Cortex of kidney (tissue), 1 donor: ENCODE data around the gene MSRB3.
A peak's percentile ranks its signal among the peaks of the same experiment; 100 is the strongest.
"Not testable (repeated sequence)": the region's sequence is repeated elsewhere in the genome, so short reads cannot be mapped to it uniquely, and the experiment has no call there.

Experiments used
- DNase-seq: peaks from one replicate; lab custom pipeline; 2025; lab: John Stamatoyannopoulos, UW

Gene MSRB3

DNA sequence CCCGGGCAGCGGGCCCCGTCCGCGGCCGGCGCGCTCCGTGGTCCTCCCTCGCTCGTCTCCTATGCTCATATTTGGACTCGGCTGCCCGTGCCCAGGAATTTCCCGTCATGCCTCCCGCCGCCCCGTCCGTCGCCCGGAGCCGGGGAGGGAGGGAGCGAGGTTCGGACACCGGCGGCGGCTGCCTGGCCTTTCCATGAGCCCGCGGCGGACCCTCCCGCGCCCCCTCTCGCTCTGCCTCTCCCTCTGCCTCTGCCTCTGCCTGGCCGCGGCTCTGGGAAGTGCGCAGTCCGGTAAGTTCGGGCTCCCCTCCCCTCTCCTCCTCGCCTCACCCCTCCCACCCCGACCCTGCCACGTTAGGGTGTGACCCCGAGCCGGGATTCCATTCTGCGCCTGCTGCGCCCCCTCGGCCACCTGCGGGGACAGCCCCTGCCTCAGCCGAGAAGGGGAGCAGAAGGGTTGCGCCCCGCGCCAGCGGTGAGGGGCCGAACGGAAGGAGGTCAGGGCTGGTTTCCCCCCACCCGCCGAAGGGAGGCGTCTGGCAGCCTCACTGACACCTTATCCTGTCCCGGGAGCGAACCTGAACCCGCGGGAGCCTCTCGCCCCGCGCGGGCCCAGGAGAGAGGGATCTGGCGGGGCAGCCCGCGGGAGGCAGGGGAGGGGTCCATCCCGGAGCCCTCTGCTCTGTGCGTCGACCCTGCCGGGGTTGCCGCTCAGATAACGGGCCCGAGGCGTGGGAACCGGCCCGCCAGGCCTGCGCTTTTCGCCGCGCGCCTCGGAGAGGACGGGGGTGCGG, at the start of gene MSRB3:
Gene MSRB3, plus strand, starts transcription at position 108 of the 793 bp plus-strand sequence. CDS start 29,897 bp downstream, outside the sequence.
- peak; percentile 10 for DNase-seq

DNA sequence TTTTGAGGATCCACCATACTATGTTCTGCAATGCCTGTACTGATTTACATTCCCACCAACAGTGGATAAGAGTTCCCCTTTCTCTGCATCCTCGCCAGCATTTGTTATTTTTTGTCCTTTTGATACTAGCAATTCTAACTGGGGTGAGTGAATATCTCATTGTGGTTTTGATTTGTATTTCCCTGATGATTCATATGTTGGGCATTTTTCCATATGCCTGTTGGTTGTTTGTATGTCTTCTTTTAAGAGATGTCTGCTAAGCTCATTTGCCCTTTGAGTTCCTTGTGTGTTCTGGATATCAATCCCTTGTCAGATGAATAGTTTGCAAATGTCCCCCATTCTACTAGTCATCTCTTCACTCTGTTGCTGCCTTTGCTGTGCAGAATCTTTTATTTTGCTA, 49.0 kb upstream of the MSRB3 start:
- DNase-seq: no peak

DNA sequence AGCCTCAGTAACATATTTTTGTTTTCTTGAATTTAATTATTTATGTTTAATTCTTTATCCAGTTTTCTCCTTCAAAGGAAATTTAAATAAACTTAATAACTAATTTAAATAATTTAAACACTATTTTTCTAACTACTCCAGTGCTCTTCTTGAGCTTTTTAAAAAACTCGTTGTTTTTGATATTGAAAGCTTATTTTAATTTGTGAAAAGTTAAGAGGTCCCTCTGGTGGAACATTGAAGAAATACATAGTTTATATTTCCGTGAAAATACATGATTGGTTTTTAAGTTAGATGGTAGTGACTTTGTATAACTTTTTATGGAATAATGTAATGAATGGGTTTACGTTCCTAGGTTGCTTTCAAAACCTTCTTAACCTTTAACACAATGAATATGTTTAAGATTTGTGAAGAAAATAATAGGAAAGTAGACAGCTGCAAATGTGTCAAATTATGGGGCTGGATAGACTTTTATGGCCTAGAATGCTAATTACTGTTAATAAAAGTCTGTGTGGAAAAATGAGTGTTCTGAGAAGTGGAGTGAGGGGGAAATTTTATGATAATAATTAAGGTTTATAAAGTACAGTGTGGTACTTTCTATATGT, 45.9 kb upstream of the MSRB3 start:
- no peak for DNase-seq

DNA sequence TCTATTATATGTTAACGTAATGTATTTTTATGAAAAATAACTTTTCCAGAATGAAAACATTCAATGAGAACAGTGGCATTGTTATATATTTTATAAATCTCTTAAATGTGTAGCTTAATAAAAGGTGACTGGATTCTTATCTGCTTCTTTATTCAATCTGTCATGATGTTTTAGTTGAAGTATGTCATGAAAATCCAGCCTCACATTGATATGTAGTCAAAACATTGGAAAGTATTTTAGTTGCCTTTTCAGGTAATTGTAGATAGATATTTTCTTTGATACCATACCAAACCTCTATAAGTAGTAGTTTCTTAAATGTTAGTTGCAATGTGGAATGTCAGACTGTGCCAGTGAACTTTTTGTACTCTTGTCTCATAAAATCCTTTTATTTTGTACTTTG, 41.3 kb upstream of the MSRB3 start:
- DNase-seq: no peak

DNA sequence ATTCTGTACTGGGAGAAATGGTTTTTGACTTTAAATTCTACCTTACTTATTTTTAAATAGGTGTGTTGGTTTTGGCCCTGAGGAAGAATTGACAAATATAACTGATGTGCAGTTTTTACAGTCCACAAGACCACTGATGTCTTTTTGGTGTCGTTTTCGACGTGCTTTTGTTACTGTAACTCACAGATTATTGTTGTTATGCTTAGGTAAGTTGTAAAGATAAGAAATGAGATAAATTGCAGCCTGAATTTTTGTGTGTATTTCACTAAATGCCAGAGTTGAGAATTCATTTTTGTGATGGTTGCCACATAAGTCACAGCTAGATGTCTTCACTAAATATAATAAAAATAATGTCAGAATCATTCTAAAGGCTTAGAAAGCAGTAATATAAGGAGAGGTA, 39.9 kb upstream of the MSRB3 start:
- no peak for DNase-seq

DNA sequence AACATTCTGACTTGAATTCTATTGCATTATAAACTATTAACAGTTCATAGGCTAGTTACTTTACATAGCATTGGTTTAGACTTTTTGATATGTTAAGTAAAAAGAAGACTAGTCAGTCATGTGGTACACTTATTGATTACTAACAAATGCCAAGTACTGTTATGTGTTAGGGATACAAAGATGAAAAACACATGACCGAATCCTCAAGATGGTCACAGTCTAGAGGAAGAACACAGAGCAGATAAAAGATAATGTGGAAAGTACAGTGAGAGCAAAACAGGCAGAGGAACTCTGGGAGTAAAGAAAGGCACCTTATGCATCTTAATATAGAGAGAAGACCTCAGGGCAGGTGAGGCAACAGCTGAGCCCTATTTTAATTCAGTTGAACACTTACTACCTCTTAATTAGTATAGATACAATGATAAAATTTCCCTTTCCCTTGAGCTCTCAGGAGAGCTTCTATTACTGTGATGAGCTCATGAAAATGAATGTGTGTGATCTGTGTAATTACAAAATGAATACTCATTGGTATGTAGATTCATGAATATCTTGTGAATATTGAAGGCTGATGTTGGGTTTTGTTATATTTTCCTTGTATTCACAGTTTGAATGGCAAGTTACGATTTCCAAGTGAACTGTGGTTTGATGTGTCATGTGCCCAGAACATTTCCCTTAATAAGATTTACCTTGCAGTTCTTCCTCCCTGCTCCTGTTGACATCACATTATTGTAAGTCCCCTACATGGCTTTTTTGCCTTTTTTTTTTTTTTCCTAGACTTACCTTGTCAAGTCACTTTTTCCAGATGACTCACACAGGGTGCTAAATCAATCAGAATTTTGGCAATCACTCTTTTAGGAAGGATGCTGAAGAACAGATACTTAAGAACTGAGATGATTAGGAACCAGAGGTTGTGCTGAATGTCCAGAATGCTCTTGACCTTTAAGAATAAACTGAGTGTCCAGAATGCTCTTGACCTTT, 29.5 kb upstream of the MSRB3 start:
- no peak for DNase-seq

DNA sequence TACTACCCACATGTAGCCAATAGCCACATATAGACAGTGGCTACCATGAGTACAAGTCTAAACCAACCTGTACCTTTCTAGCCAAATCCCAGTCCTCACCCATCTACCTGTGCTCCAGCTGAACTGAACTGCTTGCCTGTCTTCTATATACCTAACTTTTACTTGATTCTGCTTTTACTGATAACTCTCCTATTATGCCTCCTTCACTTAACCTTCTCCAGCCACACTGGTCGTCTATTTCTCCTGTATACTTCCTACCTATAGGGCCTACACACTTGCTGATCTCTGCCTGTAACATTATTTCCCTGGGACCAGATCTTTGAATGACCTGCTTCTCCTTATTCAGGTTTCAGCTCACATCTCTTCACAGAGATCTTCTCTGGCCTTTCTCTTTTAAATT, 26.0 kb upstream of the MSRB3 start:
- DNase-seq: no peak

DNA sequence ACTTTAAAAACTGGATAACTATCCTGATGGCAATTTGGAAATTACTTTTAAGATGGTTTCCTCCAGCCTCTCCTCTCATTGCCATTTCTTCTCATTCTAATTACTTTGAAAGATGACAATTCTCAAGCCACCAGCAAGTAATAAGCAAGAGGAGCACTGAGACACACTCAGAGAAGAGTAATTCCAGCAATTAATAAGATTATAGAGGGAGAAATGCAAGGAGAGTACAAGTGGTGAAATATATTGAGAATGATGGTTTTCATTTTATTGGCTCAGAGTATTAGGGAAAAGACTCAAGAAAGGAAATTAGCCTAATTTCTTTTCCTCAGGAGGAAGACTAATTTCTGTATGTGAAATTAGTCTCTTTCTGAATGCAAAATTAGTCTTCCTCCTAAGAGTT, 20.5 kb upstream of the MSRB3 start:
- DNase-seq: no peak

DNA sequence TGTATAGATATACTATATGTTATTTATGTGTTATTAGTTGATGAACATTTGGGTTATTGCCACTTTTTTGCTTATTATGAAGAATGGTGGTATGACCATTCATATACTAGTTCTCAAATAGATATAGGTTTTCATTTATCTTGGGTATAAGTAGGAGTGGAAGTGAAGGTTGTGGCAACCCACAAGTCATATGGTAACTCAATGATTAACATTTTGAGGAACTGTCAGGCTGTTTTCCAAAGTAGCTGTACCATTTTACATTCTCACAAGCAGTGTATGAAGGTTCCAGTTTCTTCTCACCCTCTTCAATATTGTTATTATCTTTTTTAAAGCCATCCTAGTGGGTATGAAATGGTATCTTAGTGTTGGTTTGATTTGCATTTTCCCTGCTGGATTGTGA, 19.0 kb upstream of the MSRB3 start:
- no peak for DNase-seq

DNA sequence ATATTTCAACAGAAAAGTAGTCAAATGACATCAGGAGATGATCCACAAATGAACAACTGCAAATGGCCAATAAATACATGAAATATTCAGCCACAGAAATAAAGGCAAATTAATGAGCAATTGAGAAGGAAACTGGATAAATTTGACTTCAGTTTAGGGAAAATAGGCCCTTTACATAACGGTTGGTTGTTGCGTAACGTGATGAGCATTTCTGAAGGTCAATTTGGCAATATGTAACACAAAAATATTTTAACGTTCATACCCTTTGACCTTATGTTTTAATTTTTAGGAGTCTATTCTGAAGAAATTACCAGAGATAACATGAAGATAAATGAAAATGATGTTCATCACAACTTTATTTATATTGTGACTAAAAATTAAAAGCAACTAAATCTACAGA, 14.7 kb upstream of the MSRB3 start:
- no peak for DNase-seq

DNA sequence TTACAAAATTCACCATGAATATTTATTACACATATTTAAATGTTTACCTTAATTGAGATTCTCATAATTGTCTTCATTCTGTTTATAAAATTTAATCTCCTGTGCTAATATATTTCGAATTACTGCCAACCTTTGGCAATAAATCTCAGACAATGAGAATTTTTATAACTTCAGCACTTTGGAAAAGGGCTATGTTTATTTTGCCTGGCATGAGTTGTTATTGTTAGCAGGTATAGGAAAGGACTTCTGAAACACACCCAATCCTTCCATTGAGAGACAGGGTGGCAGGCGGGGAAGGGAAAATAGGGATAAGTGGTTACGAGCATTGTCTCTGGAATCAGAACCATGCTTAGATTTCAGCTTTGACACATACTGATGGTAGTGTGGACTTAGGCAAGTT, 12.1 kb upstream of the MSRB3 start:
- no peak for DNase-seq

DNA sequence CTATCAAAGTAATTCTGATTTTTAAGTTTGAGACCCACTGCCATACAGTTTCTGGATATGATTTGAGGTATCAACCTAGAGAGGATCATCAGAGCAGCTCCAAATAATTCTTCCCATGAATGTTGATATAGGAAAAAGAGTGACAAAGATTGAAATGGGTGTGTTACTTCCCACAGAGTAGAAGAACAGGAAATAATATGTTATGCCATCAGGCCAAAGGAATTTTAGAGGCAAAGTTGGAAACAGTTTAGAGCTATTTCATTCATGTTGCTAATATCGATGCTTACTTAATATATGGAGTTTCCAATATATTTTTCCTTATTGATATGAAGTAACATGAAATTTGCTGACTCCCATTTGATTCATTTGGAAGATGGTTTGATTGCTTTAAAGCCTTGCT, 8.9 kb upstream of the MSRB3 start:
- no peak for DNase-seq

DNA sequence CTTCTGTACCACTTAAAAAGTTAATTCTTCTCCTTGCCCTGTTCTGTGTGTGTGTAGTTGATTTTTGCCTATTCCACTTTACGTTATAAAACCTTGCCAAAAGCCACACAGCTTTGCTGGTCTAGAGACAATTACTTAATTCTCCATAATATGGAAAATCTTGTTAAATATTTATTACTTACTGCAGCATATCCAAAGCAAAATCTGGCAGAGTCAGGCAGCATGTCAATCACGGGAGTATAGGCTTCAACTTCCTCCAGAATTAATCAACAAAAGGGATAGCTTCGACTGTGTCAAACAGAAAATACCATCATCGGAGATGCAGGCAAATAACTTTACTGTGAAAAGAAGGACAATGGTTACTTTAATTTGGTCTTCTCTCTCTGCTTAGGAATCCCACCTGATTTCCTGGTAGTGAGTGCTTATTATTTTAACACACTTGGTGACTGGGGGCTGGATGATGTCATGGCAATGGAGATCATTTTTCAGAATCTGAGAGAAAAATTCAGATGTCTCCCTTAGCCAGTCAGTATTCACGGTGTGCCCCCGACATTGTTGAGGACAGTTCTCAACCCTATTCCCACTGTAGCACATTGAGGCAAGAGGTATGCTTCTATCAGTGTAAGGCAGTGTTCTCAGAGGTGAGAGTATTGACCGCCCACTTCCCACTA, 3.7 kb upstream of the MSRB3 start:
- DNase-seq: no peak

DNA sequence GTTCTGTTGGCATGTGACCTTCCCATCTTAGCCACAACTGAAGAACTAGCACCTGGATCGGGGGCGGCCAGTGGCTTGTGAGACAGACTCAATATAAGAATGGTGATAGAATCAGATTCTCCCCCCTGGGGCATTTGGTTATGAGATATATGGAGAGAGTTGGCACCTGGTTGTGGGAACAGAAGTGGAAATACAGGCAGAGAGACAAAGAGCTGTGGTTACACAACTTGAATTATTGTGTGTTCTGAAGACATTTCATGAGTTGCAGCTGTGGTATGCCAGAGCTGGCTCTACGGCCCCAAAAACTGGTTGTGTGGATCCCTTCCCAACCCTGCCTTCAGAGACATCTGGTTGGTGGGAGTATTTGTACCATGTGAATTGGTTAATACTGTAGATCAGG, 2.9 kb upstream of the MSRB3 start:
- DNase-seq: no peak

DNA sequence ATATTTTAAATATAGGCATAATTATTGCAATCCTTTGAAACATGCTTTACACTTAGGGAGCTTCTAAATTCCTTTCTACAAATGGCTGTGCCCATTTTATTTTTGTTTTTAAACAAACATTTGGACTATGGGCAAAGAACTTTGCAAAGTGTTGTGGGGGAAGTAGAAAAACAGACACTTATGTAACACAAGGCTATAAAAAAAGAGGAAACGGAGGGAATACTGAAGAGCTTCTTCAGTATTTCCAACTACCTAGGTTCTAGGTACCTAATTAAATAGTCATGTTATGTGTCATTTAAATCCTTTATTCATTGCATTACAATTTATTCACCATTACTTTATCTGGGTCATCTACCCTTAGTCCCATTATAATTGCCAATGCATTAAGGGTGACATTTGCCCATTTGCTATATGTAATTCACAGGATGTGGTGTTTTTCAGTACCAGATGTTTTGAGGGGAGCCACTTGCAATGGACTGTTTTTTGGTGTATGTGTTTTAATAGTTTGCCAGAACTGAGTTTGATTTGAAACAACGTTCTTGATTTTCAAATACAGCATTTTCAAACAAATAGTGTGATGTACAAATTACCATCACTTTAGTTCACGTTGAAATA, 1.5 kb upstream of the MSRB3 start:
- DNase-seq: no peak

DNA sequence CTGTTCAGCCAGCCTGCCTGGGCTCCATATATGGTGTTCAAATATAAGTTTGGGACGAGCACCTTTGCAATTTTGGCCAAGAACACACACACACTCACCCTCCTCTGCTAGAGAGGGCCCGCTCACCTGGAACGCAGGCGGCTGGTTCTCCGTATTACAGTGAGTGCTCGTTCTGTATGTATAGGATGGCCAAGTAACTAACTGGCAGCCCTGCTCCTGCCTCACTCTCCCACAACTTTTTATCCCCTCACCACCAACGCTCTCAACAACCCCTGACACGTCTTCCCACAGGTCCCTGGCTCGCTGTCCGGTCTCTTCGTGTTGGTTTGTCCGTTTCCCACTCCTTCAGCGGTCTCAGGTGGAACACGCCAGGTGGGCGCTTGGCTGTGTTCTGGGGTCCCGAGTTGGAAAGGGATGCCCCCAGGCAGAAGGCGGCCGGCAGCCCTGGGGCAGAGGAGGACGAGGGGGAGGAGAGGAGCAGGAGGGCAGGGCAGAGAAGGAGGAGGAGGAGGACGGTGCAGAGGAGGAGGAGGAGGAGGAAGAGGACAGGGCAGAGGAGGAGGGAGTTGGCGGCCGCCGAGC, 398 bp upstream of the MSRB3 start:
- DNase-seq: no peak

DNA sequence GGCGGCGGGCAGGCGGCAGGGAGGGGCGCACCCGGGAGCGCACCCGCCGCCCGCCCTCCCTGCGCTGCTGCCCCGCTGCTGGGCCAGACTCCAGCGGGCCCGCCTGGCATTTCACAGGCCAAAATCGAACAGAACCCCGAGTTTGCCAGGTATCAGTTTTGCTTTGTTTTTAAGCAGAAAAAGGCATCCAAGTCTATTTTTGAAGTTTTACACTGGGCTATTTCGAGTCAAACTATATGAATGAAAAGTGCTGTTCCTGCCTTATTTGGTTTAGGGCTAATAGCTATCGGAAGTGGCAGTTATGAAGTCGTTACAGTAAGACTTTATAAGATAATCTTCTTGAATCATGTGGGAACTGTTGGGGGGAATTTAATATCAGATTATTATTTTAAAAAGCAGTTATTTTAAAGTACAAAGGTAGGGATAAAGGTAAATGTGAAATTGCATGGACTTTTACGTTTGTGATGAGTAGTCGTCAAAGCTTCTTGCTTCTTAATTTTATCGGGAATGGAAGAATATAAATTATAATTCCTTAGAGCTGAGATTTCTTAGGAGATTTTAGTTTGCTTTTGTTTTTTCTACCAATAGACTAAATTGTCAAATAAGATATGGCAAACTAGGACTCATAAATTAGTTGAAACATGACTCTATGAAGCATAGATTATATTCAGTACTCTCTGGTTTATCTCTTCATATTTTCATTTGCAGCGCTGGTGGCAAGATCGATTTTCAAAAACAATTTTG, 1.1 kb downstream of the MSRB3 start:
- no peak for DNase-seq

DNA sequence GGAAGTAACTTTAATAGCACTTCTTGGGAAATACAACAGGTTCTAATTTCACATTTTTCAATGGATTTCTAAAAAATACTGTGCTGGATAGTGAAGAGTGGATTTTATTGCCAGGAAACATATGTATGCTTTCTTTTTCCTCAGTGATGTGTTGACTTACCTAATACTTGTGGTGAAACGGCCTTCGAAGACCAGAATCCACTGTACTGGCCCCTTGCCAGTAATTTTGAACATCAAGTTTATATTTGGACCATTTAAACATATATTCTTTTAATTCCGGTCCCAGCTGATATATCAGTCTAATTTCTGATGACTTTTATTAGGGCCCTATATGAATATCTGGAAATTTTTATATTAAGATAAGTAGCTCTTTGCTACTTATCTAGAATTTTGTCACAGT, 1.8 kb downstream of the MSRB3 start:
- DNase-seq: no peak

DNA sequence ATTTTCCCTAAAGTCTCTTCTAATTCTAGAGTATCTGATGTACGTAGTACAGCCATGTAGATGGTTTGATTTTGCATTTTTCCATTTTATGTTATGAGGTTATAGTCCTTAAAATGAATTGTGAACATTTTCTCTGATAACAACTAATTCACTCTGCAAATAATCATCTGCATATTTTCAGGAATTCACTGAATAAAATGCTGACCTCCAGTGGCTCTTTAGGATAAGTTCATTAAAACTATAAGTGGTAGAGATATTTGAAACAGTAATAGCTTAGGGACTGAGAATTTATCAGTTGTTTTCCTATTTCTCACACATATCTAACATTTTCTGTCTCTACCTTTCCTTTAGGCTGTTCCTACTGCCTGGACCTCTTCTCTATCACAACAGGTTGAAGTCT, 4.4 kb downstream of the MSRB3 start:
- DNase-seq: no peak

DNA sequence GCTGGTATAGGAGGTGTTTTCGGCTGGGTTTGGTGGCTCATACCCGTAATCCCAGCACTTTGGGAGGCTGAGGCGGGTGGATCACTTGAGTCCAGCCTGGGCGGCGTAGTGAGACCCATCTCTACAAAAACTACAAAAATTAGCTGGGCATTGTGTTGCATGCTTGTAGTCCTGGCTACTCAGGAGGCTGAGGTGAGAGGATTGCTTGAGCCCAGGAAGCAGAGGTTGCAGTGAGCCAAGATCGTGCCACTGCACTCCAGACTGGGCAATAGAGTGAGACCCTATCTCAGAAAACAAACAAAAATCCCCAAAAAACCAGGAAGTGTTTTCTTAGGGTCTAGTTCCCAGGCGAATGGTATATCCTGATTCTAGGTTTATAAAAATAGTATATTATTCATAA, 7.0 kb downstream of the MSRB3 start:
- DNase-seq: not testable (repeated sequence)

DNA sequence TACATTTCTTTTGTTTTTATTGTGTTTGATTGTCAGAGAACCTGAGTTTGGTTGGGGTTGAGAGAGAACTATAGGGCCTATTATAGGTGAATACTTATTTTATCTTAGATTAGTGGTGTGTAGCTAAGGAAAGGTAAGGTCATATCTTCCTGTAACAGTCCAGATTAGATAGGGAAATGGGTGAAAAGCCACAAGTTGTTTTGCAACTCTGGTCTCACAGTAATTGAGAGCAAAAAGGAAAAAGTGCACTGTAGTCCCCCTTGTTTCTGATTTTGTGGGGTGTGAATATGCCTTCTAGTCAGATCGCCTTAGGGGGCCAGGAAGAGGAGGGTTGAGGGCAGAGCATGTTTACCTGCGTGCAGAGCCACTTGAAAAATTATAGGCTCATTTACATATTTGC, 8.9 kb downstream of the MSRB3 start:
- DNase-seq: no peak
